OCI-LY3 (cell line): ENCODE results near the gene GALR3.

ENCODE experiments used
- H2AFZ ChIP-seq: fragments of 200-600, 300-600 bp; shearing (Covaris generic); 2 replicates; pipeline ENCODE4 v1.6.0; 2014; ENCODE audit warnings: antibody characterized with exemption, low read depth, low read length
- H3K27ac ChIP-seq: fragments of 200-600, 300-600 bp; sonication (generic); 2 replicates; pipeline ENCODE4 v1.5.1; 2014; ENCODE audit warnings: mild to moderate bottlenecking, low read length, moderate library complexity, mixed read lengths
- H3K27me3 ChIP-seq: fragments of 200-600, 300-600 bp; sonication (generic); 2 replicates; pipeline ENCODE4 v1.6.1; 2014; ENCODE audit warnings: low read depth, low read length, mixed read lengths
- H3K36me3 ChIP-seq: fragments of 200-600, 300-600 bp; sonication (generic); replicated peaks from 2 replicates; pipeline ENCODE3; 2014; ENCODE audit warnings: low read depth, low read length, mixed read lengths
- H3K4me1 ChIP-seq: fragments of 300-600, 200-600 bp; sonication (generic); 2 replicates; pipeline ENCODE4 v1.6.1; 2014; ENCODE audit warnings: low read length, mixed read lengths
- H3K4me2 ChIP-seq: fragments of 200-600, 300-600 bp; sonication (generic); 2 replicates; pipeline ENCODE4 v1.6.1; 2014; ENCODE audit warnings: low read length, mixed read lengths
- H3K4me3 ChIP-seq: fragments of 300-600, 200-600 bp; sonication (generic); 2 replicates; pipeline ENCODE4 v1.5.1; 2014; ENCODE audit warnings: antibody characterized with exemption, mild to moderate bottlenecking, low read length, moderate library complexity
- H3K79me2 ChIP-seq: fragments of 300-600, 200-600 bp; shearing (Covaris generic); 2 replicates; pipeline ENCODE4 v1.6.1; 2014; ENCODE audit warnings: mild to moderate bottlenecking, low read length, mixed read lengths
- H3K9ac ChIP-seq: fragments of 300-600, 200-600 bp; shearing (Covaris generic); 2 replicates; pipeline ENCODE4 v1.6.0; 2014; ENCODE audit warnings: mild to moderate bottlenecking, low read length, moderate library complexity
- H3K9me3 ChIP-seq: fragments of 200-600, 300-600 bp; shearing (Covaris generic); 2 replicates; pipeline ENCODE4 v1.6.1; 2014; ENCODE audit warnings: low read length, mixed read lengths; ENCODE audit not compliant: insufficient read depth
- H4K20me1 ChIP-seq: fragments of 200-600, 300-600 bp; sonication (generic); 2 replicates; pipeline ENCODE4 v1.6.1; 2016; ENCODE audit warnings: low read length, mixed read lengths; ENCODE audit not compliant: insufficient read depth
- EZH2phosphoT487 ChIP-seq: fragments of 200-600 bp; shearing (Covaris generic); IDR thresholded peaks from 2 replicates; pipeline ENCODE4 v1.6.1; 2018; ENCODE audit warnings: antibody characterized with exemption, mixed run types, low read depth
- TF ChIP-seq, protein P1 (sequence below): fragments of 200-600, 300-600 bp; sonication (generic); IDR thresholded peaks from 2 replicates; pipeline ENCODE4 v1.5.1; 2014; ENCODE audit warnings: antibody characterized with exemption, low read length, low read depth

GALR3 gene

DNA sequence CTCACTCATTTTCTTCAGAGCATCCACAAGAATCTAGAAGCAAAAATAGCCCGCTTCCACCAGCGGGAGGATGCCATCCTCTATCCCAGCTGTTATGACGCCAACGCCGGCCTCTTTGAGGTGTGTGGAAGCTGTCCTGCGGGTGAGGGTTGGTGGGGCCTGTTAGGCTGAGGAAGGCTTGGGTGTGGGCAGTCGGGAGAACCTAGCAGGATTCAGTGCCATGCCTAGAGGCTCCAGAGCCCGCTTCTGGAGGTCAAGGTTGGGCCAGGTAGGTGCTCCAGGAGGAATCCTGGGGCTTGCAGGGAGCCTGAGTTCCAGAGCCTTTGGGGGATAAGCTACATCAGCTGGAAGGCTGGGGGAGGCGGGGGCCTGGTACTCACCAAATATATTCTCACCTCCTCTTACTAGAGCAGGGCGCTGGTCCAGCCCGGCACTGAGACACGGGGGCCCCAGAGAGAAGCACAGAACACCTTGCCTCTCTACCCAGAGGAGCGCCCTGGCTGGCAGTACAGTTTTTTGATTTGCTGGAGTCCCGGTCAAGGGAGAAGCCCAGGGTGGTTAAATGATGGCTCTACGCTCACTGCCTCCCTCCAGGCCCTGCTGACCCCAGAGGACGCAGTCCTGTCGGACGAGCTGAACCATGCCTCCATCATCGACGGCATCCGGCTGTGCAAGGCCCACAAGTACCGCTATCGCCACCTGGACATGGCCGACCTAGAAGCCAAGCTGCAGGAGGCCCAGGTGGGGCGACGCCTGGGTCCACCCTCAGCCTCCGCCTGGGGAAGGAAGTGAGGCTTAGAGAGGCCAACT lies 10.1 kb upstream of the GALR3 start:
- no peaks in the 10 kb centered on the region for H4K20me1 ChIP-seq
- H3K27me3 ChIP-seq, result no peaks in the 10 kb centered on the region
- no peaks in the 10 kb centered on the region for H3K79me2 ChIP-seq
- no peak overlapping the region for H3K27ac ChIP-seq
- H2AFZ ChIP-seq, result no peak overlapping the region
- no peak for TF ChIP-seq EZH2phosphoT487
- TF ChIP-seq, protein P1, sequence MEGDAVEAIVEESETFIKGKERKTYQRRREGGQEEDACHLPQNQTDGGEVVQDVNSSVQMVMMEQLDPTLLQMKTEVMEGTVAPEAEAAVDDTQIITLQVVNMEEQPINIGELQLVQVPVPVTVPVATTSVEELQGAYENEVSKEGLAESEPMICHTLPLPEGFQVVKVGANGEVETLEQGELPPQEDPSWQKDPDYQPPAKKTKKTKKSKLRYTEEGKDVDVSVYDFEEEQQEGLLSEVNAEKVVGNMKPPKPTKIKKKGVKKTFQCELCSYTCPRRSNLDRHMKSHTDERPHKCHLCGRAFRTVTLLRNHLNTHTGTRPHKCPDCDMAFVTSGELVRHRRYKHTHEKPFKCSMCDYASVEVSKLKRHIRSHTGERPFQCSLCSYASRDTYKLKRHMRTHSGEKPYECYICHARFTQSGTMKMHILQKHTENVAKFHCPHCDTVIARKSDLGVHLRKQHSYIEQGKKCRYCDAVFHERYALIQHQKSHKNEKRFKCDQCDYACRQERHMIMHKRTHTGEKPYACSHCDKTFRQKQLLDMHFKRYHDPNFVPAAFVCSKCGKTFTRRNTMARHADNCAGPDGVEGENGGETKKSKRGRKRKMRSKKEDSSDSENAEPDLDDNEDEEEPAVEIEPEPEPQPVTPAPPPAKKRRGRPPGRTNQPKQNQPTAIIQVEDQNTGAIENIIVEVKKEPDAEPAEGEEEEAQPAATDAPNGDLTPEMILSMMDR, result no peak
- no peak overlapping the region for H3K9ac ChIP-seq
- H3K4me2 ChIP-seq, result no peak overlapping the region
- H3K4me3 ChIP-seq, result no peak overlapping the region
- H3K36me3 ChIP-seq, result no peaks in the 10 kb centered on the region
- H3K9me3 ChIP-seq, result no peaks in the 10 kb centered on the region
- H3K4me1 ChIP-seq, result peaks cover 9% of the 10 kb centered on the region

DNA sequence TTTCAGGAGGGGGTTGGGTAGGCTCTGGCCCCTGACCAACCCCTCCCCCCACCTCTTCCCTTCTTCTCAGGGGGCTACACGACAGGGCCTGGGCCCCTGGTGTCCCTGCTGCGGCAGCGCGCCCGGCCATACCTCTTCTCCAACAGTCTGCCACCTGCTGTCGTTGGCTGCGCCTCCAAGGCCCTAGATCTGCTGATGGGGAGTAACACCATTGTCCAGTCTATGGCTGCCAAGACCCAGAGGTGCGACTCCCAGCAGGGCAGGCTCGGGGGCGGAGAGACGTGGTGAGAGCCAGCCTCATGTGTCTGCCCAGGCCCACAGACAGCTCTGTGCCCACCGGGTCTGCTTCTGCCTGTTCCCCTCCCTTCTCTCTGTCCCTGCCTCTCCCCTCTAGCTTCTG lies 7.6 kb upstream of the GALR3 start:
- Histone ChIP-seq H3K4me2 (no peak overlapping the region), H3K36me3 (no peaks in the 10 kb centered on the region), H3K4me1 (peaks cover 4% of the 10 kb centered on the region; the same call in 1 of the 2 replicates), H3K27ac (no peak overlapping the region), H2AFZ (no peak overlapping the region), H4K20me1 (no peaks in the 10 kb centered on the region), H3K79me2 (no peaks in the 10 kb centered on the region), H3K9ac (no peak overlapping the region), H3K9me3 (no peaks in the 10 kb centered on the region), H3K4me3 (no peak overlapping the region), H3K27me3 (no peaks in the 10 kb centered on the region)
- TF ChIP-seq, protein P1, result no peak
- TF ChIP-seq EZH2phosphoT487, result no peak

DNA sequence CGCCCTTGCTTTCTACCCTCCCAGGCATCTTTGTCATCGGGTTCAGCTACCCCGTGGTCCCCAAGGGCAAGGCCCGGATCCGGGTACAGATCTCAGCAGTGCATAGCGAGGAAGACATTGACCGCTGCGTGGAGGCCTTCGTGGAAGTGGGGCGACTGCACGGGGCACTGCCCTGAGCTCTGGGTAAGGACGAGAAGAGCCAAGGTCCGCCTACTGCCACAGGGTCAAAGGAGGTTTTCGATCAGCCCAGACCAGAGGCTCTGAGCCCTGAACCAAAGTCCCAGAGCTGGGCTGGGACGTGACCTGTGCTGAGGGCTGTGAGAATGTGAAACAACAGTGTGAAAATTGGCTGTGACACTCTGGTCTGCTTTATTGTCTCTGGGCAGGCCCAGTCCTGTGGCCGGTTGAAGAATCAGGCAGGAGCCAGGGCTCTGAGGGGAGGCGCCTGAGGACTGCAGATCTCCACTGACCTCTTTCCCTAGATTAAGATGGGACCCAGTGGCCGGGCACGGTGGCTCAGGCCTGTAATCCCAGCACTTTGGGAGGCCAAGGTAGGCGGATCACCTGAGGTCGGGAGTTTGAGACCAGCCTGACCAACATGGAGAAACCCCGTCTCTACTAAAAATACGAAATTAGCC lies 6.5 kb upstream of the GALR3 start:
- Histone ChIP-seq H3K27ac (no peak overlapping the region), H3K4me3 (no peak overlapping the region), H3K27me3 (no peaks in the 10 kb centered on the region), H3K79me2 (no peaks in the 10 kb centered on the region), H2AFZ (no peak overlapping the region), H3K4me1 (peaks cover 4% of the 10 kb centered on the region; the same call in 1 of the 2 replicates), H3K36me3 (no peaks in the 10 kb centered on the region), H3K9me3 (no peaks in the 10 kb centered on the region), H3K4me2 (no peak overlapping the region), H3K9ac (no peak overlapping the region), H4K20me1 (no peaks in the 10 kb centered on the region)
- TF ChIP-seq, protein P1, result no peak
- TF ChIP-seq EZH2phosphoT487, result no peak

DNA sequence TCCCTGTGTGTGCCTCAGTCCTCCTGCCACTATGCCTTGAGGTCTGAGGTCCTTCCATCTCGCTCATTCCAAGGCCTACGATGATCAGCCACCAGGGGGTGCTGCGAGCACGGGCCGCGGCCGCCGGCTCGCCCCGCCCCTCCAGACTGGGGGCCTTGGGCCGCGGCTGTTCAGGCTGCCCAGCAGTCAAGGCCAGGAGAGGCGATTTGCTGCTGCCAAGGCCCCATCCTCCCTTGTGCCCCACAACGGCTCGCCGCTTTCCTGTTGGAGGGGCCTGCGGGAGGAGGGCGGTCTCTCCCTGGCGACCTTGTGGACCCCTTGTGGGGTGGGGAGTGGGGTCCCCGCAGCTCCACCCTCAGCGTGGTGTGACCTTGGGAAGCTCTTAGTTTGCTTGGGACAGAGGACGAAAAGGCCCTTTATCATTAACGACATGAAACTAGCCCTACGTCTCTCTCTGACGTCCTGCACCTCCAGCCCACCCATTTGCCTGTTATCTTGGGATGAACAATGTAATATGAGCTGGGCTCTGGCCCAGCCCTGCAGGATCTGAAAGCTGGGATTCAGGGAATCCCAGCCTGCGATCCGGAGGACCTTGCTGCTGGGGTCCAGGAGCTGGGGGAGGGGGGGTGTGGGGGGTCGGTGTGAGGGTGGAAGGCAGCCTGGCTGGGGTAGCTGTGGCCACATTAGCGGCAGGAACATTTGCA lies 5.3 kb upstream of the GALR3 start:
- Histone ChIP-seq H3K9me3 (no peaks in the 10 kb centered on the region), H3K27ac (no peak overlapping the region), H4K20me1 (no peaks in the 10 kb centered on the region), H3K9ac (peak overlapping the region; percentile 54; the same call in 1 of the 2 replicates), H2AFZ (peak overlapping the region; percentile 58; the same call in 1 of the 2 replicates), H3K4me1 (peaks cover 4% of the 10 kb centered on the region; the same call in 1 of the 2 replicates), H3K36me3 (no peaks in the 10 kb centered on the region), H3K4me3 (peak overlapping the region; percentile 73), H3K79me2 (no peaks in the 10 kb centered on the region), H3K27me3 (no peaks in the 10 kb centered on the region), H3K4me2 (peak overlapping the region; percentile 84)
- TF ChIP-seq, protein P1, result peak; percentile 91
- TF ChIP-seq EZH2phosphoT487, result no peak
